GM23338 (cell line): ENCODE data around the gene TTC3.

ENCODE experiments used
- CREB1 ChIP-seq: fragments of 250-450 bp; sonication (Bioruptor Pico); IDR thresholded peaks from 2 replicates; pipeline ENCODE4 v1.5.0; 2020; ENCODE audit warnings: low read depth, mild to moderate bottlenecking, moderate library complexity
- EZH2 ChIP-seq: fragments of 200-600 bp; sonication (generic); IDR thresholded peaks from one replicate; pipeline ENCODE4 v1.8.0; 2017; ENCODE audit warnings: antibody characterized with exemption, mild to moderate bottlenecking, low read depth; ENCODE audit not compliant: unreplicated experiment
- EZH2phosphoT487 ChIP-seq: fragments of 200-600 bp; sonication (generic); IDR thresholded peaks from one replicate; pipeline ENCODE4 v1.8.1; 2018; ENCODE audit warnings: antibody characterized with exemption; ENCODE audit not compliant: unreplicated experiment
- JUNB ChIP-seq: IDR thresholded peaks from one replicate; pipeline ENCODE4 v1.6.1; 2016; ENCODE audit warnings: antibody characterized with exemption; ENCODE audit not compliant: unreplicated experiment
- NANOG ChIP-seq: IDR thresholded peaks from 2 replicates; pipeline ENCODE4 v1.6.1; 2016; ENCODE audit warnings: antibody characterized with exemption, borderline replicate concordance
- POLR2AphosphoS5 ChIP-seq: IDR thresholded peaks from 2 replicates; pipeline ENCODE4 v1.6.1; 2016; ENCODE audit warnings: antibody characterized with exemption, low read depth
- ZNF331 ChIP-seq: fragments of 250-450 bp; sonication (Bioruptor Pico); IDR thresholded peaks from 2 replicates; pipeline ENCODE4 v1.5.0; 2020; ENCODE audit warnings: low read depth, mild to moderate bottlenecking, moderate library complexity
- TF ChIP-seq, protein P1 (sequence below), 2 experiments: fragments of 200-600 bp in 1 of 2; sonication (generic) in 1 of 2; conservative IDR thresholded peaks; 2 replicates each; pipeline versions ENCODE4 v1.5.1 to v1.6.1; 2016 to 2017; ENCODE audit warnings: antibody characterized with exemption in 2 of 2, low read depth in 2 of 2, mild to moderate bottlenecking in 2 of 2, moderate library complexity in 1 of 2
- TF ChIP-seq, protein P2 (sequence below): IDR thresholded peaks from 2 replicates; pipeline ENCODE4 v1.6.1; 2016; ENCODE audit warnings: antibody characterized with exemption
- TF ChIP-seq, protein P3 (sequence below): IDR thresholded peaks from one replicate; pipeline ENCODE4 v1.6.1; 2018; ENCODE audit warnings: antibody characterized with exemption; ENCODE audit not compliant: unreplicated experiment
- TF ChIP-seq, protein P4 (sequence below): fragments of 250-450 bp; sonication (Bioruptor Pico); IDR thresholded peaks from 2 replicates; pipeline ENCODE4 v1.5.0; 2020; ENCODE audit warnings: mild to moderate bottlenecking, moderate library complexity

DNA sequence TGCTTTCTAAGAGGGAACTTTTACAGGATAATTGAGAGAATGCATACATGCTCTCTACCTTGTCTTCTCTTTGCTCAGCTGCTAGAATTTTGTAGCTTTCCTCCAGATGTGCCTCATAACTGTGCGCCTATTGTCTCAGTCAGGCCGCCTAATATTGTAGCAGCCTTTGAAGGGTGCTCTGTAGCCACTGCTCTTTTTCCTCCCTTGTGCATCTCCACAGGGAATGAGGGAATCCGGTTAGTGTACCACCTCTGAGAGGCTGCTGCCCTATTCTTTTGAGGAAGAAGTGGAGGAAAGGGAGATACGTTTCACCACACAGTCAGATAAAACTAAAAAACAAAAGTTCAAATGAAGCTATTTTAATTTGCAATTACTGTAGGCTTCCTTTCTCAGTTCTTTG lies 22.8 kb downstream of the TTC3 start:
- TF ChIP-seq, protein P1, sequence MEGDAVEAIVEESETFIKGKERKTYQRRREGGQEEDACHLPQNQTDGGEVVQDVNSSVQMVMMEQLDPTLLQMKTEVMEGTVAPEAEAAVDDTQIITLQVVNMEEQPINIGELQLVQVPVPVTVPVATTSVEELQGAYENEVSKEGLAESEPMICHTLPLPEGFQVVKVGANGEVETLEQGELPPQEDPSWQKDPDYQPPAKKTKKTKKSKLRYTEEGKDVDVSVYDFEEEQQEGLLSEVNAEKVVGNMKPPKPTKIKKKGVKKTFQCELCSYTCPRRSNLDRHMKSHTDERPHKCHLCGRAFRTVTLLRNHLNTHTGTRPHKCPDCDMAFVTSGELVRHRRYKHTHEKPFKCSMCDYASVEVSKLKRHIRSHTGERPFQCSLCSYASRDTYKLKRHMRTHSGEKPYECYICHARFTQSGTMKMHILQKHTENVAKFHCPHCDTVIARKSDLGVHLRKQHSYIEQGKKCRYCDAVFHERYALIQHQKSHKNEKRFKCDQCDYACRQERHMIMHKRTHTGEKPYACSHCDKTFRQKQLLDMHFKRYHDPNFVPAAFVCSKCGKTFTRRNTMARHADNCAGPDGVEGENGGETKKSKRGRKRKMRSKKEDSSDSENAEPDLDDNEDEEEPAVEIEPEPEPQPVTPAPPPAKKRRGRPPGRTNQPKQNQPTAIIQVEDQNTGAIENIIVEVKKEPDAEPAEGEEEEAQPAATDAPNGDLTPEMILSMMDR (conservative IDR thresholded peaks at IDR 0.05; ENCODE audit: low read depth in 2 of 2): no peak
- TF ChIP-seq, protein P2, sequence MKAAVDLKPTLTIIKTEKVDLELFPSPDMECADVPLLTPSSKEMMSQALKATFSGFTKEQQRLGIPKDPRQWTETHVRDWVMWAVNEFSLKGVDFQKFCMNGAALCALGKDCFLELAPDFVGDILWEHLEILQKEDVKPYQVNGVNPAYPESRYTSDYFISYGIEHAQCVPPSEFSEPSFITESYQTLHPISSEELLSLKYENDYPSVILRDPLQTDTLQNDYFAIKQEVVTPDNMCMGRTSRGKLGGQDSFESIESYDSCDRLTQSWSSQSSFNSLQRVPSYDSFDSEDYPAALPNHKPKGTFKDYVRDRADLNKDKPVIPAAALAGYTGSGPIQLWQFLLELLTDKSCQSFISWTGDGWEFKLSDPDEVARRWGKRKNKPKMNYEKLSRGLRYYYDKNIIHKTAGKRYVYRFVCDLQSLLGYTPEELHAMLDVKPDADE: no peak
- no peak for TF ChIP-seq EZH2
- TF ChIP-seq EZH2phosphoT487: no peak
- no peak for TF ChIP-seq CREB1
- TF ChIP-seq, protein P3, sequence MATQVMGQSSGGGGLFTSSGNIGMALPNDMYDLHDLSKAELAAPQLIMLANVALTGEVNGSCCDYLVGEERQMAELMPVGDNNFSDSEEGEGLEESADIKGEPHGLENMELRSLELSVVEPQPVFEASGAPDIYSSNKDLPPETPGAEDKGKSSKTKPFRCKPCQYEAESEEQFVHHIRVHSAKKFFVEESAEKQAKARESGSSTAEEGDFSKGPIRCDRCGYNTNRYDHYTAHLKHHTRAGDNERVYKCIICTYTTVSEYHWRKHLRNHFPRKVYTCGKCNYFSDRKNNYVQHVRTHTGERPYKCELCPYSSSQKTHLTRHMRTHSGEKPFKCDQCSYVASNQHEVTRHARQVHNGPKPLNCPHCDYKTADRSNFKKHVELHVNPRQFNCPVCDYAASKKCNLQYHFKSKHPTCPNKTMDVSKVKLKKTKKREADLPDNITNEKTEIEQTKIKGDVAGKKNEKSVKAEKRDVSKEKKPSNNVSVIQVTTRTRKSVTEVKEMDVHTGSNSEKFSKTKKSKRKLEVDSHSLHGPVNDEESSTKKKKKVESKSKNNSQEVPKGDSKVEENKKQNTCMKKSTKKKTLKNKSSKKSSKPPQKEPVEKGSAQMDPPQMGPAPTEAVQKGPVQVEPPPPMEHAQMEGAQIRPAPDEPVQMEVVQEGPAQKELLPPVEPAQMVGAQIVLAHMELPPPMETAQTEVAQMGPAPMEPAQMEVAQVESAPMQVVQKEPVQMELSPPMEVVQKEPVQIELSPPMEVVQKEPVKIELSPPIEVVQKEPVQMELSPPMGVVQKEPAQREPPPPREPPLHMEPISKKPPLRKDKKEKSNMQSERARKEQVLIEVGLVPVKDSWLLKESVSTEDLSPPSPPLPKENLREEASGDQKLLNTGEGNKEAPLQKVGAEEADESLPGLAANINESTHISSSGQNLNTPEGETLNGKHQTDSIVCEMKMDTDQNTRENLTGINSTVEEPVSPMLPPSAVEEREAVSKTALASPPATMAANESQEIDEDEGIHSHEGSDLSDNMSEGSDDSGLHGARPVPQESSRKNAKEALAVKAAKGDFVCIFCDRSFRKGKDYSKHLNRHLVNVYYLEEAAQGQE: no peak
- TF ChIP-seq POLR2AphosphoS5: no peak
- TF ChIP-seq, protein P4, sequence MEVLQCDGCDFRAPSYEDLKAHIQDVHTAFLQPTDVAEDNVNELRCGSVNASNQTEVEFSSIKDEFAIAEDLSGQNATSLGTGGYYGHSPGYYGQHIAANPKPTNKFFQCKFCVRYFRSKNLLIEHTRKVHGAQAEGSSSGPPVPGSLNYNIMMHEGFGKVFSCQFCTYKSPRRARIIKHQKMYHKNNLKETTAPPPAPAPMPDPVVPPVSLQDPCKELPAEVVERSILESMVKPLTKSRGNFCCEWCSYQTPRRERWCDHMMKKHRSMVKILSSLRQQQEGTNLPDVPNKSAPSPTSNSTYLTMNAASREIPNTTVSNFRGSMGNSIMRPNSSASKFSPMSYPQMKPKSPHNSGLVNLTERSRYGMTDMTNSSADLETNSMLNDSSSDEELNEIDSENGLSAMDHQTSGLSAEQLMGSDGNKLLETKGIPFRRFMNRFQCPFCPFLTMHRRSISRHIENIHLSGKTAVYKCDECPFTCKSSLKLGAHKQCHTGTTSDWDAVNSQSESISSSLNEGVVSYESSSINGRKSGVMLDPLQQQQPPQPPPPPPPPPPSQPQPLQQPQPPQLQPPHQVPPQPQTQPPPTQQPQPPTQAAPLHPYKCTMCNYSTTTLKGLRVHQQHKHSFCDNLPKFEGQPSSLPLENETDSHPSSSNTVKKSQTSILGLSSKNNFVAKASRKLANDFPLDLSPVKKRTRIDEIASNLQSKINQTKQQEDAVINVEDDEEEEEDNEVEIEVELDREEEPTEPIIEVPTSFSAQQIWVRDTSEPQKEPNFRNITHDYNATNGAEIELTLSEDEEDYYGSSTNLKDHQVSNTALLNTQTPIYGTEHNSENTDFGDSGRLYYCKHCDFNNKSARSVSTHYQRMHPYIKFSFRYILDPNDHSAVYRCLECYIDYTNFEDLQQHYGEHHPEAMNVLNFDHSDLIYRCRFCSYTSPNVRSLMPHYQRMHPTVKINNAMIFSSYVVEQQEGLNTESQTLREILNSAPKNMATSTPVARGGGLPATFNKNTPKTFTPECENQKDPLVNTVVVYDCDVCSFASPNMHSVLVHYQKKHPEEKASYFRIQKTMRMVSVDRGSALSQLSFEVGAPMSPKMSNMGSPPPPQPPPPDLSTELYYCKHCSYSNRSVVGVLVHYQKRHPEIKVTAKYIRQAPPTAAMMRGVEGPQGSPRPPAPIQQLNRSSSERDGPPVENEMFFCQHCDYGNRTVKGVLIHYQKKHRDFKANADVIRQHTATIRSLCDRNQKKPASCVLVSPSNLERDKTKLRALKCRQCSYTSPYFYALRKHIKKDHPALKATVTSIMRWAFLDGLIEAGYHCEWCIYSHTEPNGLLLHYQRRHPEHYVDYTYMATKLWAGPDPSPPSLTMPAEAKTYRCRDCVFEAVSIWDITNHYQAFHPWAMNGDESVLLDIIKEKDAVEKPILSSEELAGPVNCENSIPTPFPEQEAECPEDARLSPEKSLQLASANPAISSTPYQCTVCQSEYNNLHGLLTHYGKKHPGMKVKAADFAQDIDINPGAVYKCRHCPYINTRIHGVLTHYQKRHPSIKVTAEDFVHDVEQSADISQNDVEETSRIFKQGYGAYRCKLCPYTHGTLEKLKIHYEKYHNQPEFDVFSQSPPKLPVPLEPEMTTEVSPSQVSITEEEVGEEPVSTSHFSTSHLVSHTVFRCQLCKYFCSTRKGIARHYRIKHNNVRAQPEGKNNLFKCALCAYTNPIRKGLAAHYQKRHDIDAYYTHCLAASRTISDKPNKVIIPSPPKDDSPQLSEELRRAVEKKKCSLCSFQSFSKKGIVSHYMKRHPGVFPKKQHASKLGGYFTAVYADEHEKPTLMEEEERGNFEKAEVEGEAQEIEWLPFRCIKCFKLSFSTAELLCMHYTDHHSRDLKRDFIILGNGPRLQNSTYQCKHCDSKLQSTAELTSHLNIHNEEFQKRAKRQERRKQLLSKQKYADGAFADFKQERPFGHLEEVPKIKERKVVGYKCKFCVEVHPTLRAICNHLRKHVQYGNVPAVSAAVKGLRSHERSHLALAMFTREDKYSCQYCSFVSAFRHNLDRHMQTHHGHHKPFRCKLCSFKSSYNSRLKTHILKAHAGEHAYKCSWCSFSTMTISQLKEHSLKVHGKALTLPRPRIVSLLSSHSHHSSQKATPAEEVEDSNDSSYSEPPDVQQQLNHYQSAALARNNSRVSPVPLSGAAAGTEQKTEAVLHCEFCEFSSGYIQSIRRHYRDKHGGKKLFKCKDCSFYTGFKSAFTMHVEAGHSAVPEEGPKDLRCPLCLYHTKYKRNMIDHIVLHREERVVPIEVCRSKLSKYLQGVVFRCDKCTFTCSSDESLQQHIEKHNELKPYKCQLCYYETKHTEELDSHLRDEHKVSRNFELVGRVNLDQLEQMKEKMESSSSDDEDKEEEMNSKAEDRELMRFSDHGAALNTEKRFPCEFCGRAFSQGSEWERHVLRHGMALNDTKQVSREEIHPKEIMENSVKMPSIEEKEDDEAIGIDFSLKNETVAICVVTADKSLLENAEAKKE (CRISPR knock-in tag): no peak
- no peak for TF ChIP-seq JUNB
- TF ChIP-seq NANOG: no peak
- no peak for TF ChIP-seq ZNF331 (CRISPR knock-in tag)
